GM23338 (cell line): ENCODE results near the gene LCN6. TPM values are rescaled to one million over a fixed set of nuclear protein-coding genes. Genes with fewer than 3 reads are reported as not detected.

Experiments used
- ATAC-seq: fragments of 200-7000 bp; cut with Tn5 transposase; 3 replicates; pipeline ENCODE4 v1.9.1; 2020
- DNase-seq: peaks from one replicate; pipeline ENCODE4 v3.0.0-alpha.2; 2015; ENCODE audit warnings: low spot score
- H2AFZ ChIP-seq: fragments of 200-600 bp; sonication (generic); 2 replicates; pipeline ENCODE4 v1.8.0; 2016; ENCODE audit warnings: antibody characterized with exemption, mild to moderate bottlenecking, moderate library complexity
- H3F3A ChIP-seq: fragments of 200-600 bp; sonication (generic); replicated peaks from 2 replicates; pipeline ENCODE4 v1.8.0; 2017; ENCODE audit warnings: antibody characterized with exemption, mixed run types, low read depth
- H3K27ac ChIP-seq: fragments of 200-600 bp; sonication (generic); 2 replicates; pipeline ENCODE4 v1.6.1; 2016; ENCODE audit warnings: low read depth
- H3K27me3 ChIP-seq: fragments of 200-600 bp; sonication (generic); 2 replicates; pipeline ENCODE4 v1.8.0; 2016; ENCODE audit warnings: mild to moderate bottlenecking, mixed run types, moderate library complexity; ENCODE audit not compliant: insufficient read depth
- H3K36me3 ChIP-seq: fragments of 200-600 bp; sonication (generic); 2 replicates; pipeline ENCODE4 v1.8.0; 2016; ENCODE audit warnings: mild to moderate bottlenecking; ENCODE audit not compliant: insufficient read depth
- H3K4me1 ChIP-seq: fragments of 200-600 bp; sonication (generic); 2 replicates; pipeline ENCODE4 v1.8.0; 2016; ENCODE audit warnings: mild to moderate bottlenecking, moderate library complexity; ENCODE audit not compliant: insufficient read depth
- H3K4me2 ChIP-seq: fragments of 200-600 bp; sonication (generic); 2 replicates; pipeline ENCODE4 v1.7.1; 2017; ENCODE audit warnings: mixed run types
- H3K4me3 ChIP-seq: fragments of 200-600 bp; sonication (generic); 2 replicates; pipeline ENCODE4 v1.6.1; 2016; ENCODE audit warnings: mixed run types
- H3K79me2 ChIP-seq: fragments of 200-600 bp; sonication (generic); replicated peaks from 2 replicates; pipeline ENCODE4 v1.8.0; 2017; ENCODE audit warnings: mild to moderate bottlenecking; ENCODE audit not compliant: insufficient read depth
- H3K9me2 ChIP-seq: fragments of 200-600 bp; sonication (generic); 2 replicates; pipeline ENCODE4 v1.8.0; 2017; ENCODE audit not compliant: insufficient read depth
- H4K20me1 ChIP-seq: fragments of 200-600 bp; sonication (generic); replicated peaks from 2 replicates; pipeline ENCODE4 v1.8.0; 2017; ENCODE audit warnings: mild to moderate bottlenecking; ENCODE audit not compliant: insufficient read depth
- H3K27ac Mint-ChIP-seq: 2 replicates; pipeline ENCODE4 v1.8.0; 2020; ENCODE audit warnings: inconsistent platforms, mild to moderate bottlenecking, moderate library complexity, mixed read lengths
- H3K27me3 Mint-ChIP-seq: 3 replicates; pipeline ENCODE4 v1.8.0; 2022; ENCODE audit warnings: low read depth, mild to moderate bottlenecking, moderate library complexity, mixed read lengths, inconsistent platforms; ENCODE audit not compliant: insufficient read depth, poor library complexity
- H3K36me3 Mint-ChIP-seq: 3 replicates; pipeline ENCODE4 v1.8.0; 2021; ENCODE audit warnings: low read depth, mild to moderate bottlenecking, inconsistent platforms, moderate library complexity, mixed read lengths
- H3K4me1 Mint-ChIP-seq: 3 replicates; pipeline ENCODE4 v1.8.0; 2020; ENCODE audit warnings: mild to moderate bottlenecking, inconsistent platforms, mixed read lengths
- H3K4me3 Mint-ChIP-seq: 3 replicates; pipeline ENCODE4 v1.8.0; 2021; ENCODE audit warnings: moderate library complexity, mild to moderate bottlenecking, inconsistent platforms, mixed read lengths
- H3K9me3 Mint-ChIP-seq: 3 replicates; pipeline ENCODE4 v1.8.0; 2020; ENCODE audit warnings: moderate library complexity, mild to moderate bottlenecking, inconsistent platforms, mixed read lengths
- CTCF ChIP-seq, 2 experiments: fragments of 200-600 bp in 1 of 2; sonication (generic) in 1 of 2; conservative IDR thresholded peaks; 2 replicates each; pipeline versions ENCODE4 v1.5.1 to v1.6.1; 2016 to 2017; ENCODE audit warnings: antibody characterized with exemption in 2 of 2, low read depth in 2 of 2, mild to moderate bottlenecking in 2 of 2, moderate library complexity in 1 of 2
- ETS1 ChIP-seq: IDR thresholded peaks from 2 replicates; pipeline ENCODE4 v1.6.1; 2016; ENCODE audit warnings: antibody characterized with exemption
- EZH2phosphoT487 ChIP-seq: fragments of 200-600 bp; sonication (generic); IDR thresholded peaks from one replicate; pipeline ENCODE4 v1.8.1; 2018; ENCODE audit warnings: antibody characterized with exemption; ENCODE audit not compliant: unreplicated experiment
- JUNB ChIP-seq: IDR thresholded peaks from one replicate; pipeline ENCODE4 v1.6.1; 2016; ENCODE audit warnings: antibody characterized with exemption; ENCODE audit not compliant: unreplicated experiment
- ZNF462 ChIP-seq: fragments of 250-450 bp; sonication (Bioruptor Pico); IDR thresholded peaks from 2 replicates; pipeline ENCODE4 v1.5.0; 2020; ENCODE audit warnings: mild to moderate bottlenecking, moderate library complexity
- polyA plus RNA-seq: library from polyadenylated mRNA; unstranded; fragments of >200 nt; fragmentation: Nextera tagmentation; extraction: Ambion mirVana; gene quantifications from 2 replicates; pipeline ENCODE4 v1.2.1, GENCODE V29; 2016
- total RNA-seq: library from RNA; depleted of rRNA; stranded (reverse); fragments of >200 nt; shearing (Covaris generic); gene quantifications from 2 replicates; pipeline ENCODE4 v1.2.3, GENCODE V29; 2014

Gene LCN6
- total and polyA plus RNA-seq, 2 experiments from 2014 or later = not detected

- TF ChIP-seq ZNF462 (CRISPR knock-in tag) (no peak), JUNB (no peak)
Observed at GRCh38 chr9:136782452-136782851, 34.1 kb upstream of the LCN6 start (continued).

GRCh38 chr9:136779808-136780207 lies 31.5 kb upstream of the LCN6 start:
- no peaks in the 10 kb centered on the region for H4K20me1 ChIP-seq
- no peak overlapping the region for H2AFZ ChIP-seq
- H3K27ac Mint-ChIP-seq = no peak overlapping the region
- peaks cover 23% of the 10 kb centered on the region for H3K27me3 Mint-ChIP-seq
- H3F3A ChIP-seq = no peaks in the 10 kb centered on the region
- H3K27ac ChIP-seq = no peak overlapping the region
- no peak for DNase-seq
- no peaks in the 10 kb centered on the region for H3K27me3 ChIP-seq
- no peaks in the 10 kb centered on the region for H3K36me3 ChIP-seq
- H3K4me1 Mint-ChIP-seq = no peaks in the 10 kb centered on the region; the same call in 2 of the 3 replicates
- H3K9me3 Mint-ChIP-seq = peaks cover 14% of the 10 kb centered on the region
- no peak overlapping the region for H3K4me3 ChIP-seq
- H3K79me2 ChIP-seq = no peaks in the 10 kb centered on the region
- H3K4me3 Mint-ChIP-seq = no peak overlapping the region
- ATAC-seq = 0 out of 3 replicates have a peak, but pooled peaks have one; percentile 28
- H3K4me2 ChIP-seq = no peak overlapping the region
- 0 out of 2 replicates have a peak, but pooled peaks cover 4% of the 10 kb centered on the region for H3K9me2 ChIP-seq
- peaks cover 11% of the 10 kb centered on the region; the same call in 1 of the 3 replicates for H3K36me3 Mint-ChIP-seq
- no peaks in the 10 kb centered on the region for H3K4me1 ChIP-seq
- TF ChIP-seq CTCF (conservative IDR thresholded peaks at IDR 0.05; ENCODE audit: low read depth in 2 of 2) (no peak), ETS1 (no peak), EZH2phosphoT487 (no peak), ZNF462 (CRISPR knock-in tag) (no peak)
